ENCODE results near the gene CHN2.

Gene CHN2

GRCh38 chr7:29229946-29230345, 35.4 kb downstream of the CHN2 start:
- no peak for ATAC-seq
- Mint-ChIP-seq H3K9me3 (no peaks in the 10 kb centered on the region), H3K36me3 (no peaks in the 10 kb centered on the region), H3K27me3 (peaks cover 8% of the 10 kb centered on the region), H3K4me3 (no peak overlapping the region), H3K4me1 (no peaks in the 10 kb centered on the region), H3K27ac (no peak overlapping the region)

GRCh38 chr7:29230871-29231345, 36.3 kb downstream of the CHN2 start:
- ATAC-seq: no peak
- Mint-ChIP-seq H3K27me3 (peaks cover 8% of the 10 kb centered on the region), H3K27ac (no peak overlapping the region), H3K9me3 (no peaks in the 10 kb centered on the region), H3K4me1 (no peaks in the 10 kb centered on the region), H3K36me3 (no peaks in the 10 kb centered on the region), H3K4me3 (no peak overlapping the region)

- Mint-ChIP-seq H3K9me3 (no peaks in the 10 kb centered on the region), H3K36me3 (no peaks in the 10 kb centered on the region), H3K27me3 (peaks cover 8% of the 10 kb centered on the region), H3K27ac (no peak overlapping the region), H3K4me1 (no peaks in the 10 kb centered on the region), H3K4me3 (no peak overlapping the region)
- no peak for ATAC-seq
Observed at GRCh38 chr7:29231671-29232232, 37.2 kb downstream of the CHN2 start.

GRCh38 chr7:29234438-29234837, 39.9 kb downstream of the CHN2 start:
- Mint-ChIP-seq H3K4me1 (no peaks in the 10 kb centered on the region), H3K27me3 (peaks cover 8% of the 10 kb centered on the region), H3K36me3 (no peaks in the 10 kb centered on the region), H3K9me3 (no peaks in the 10 kb centered on the region), H3K4me3 (no peak overlapping the region), H3K27ac (no peak overlapping the region)
- peak; percentile 56 for ATAC-seq

GRCh38 chr7:29236071-29236580, 41.6 kb downstream of the CHN2 start:
- Mint-ChIP-seq H3K27ac (no peak overlapping the region), H3K36me3 (no peaks in the 10 kb centered on the region), H3K27me3 (peaks cover 8% of the 10 kb centered on the region), H3K4me3 (no peak overlapping the region), H3K4me1 (no peaks in the 10 kb centered on the region), H3K9me3 (peaks cover 2% of the 10 kb centered on the region)
- no peak for ATAC-seq

- H3K36me3 Mint-ChIP-seq: no peaks in the 10 kb centered on the region
- H3K27me3 Mint-ChIP-seq: peaks cover 8% of the 10 kb centered on the region
- H3K27ac Mint-ChIP-seq: no peak overlapping the region
- no peaks in the 10 kb centered on the region for H3K4me1 Mint-ChIP-seq
- no peak for ATAC-seq
- no peak overlapping the region for H3K4me3 Mint-ChIP-seq
- peaks cover 2% of the 10 kb centered on the region for H3K9me3 Mint-ChIP-seq
Observed at GRCh38 chr7:29236649-29237048, 42.1 kb downstream of the CHN2 start.

GRCh38 chr7:29237489-29237888, 42.9 kb downstream of the CHN2 start:
- H3K27ac Mint-ChIP-seq: no peak overlapping the region
- H3K36me3 Mint-ChIP-seq: no peaks in the 10 kb centered on the region
- H3K9me3 Mint-ChIP-seq: peaks cover 2% of the 10 kb centered on the region
- H3K27me3 Mint-ChIP-seq: peaks cover 8% of the 10 kb centered on the region
- no peaks in the 10 kb centered on the region for H3K4me1 Mint-ChIP-seq
- H3K4me3 Mint-ChIP-seq: no peak overlapping the region
- no peak for ATAC-seq

GRCh38 chr7:29239638-29240037, 45.1 kb downstream of the CHN2 start:
- Mint-ChIP-seq H3K27ac (no peak overlapping the region), H3K9me3 (peaks cover 2% of the 10 kb centered on the region), H3K4me1 (peaks cover 12% of the 10 kb centered on the region), H3K36me3 (no peaks in the 10 kb centered on the region), H3K27me3 (no peaks in the 10 kb centered on the region), H3K4me3 (no peak overlapping the region)
- no peak for ATAC-seq

- ATAC-seq: no peak
- peaks cover 7% of the 10 kb centered on the region for H3K9me3 Mint-ChIP-seq
- H3K4me3 Mint-ChIP-seq: no peak overlapping the region
- H3K36me3 Mint-ChIP-seq: no peaks in the 10 kb centered on the region
- H3K27me3 Mint-ChIP-seq: no peaks in the 10 kb centered on the region
- peaks cover 17% of the 10 kb centered on the region for H3K4me1 Mint-ChIP-seq
- H3K27ac Mint-ChIP-seq: no peak overlapping the region
Observed at GRCh38 chr7:29242265-29242664, 47.7 kb downstream of the CHN2 start.

- Mint-ChIP-seq H3K4me3 (peak overlapping the region; percentile 8), H3K4me1 (peaks cover 24% of the 10 kb centered on the region)
Observed at GRCh38 chr7:29243910-29244655, 49.5 kb downstream of the CHN2 start.

GRCh38 chr7:29247224-29247962, 52.8 kb downstream of the CHN2 start:
- no peaks in the 10 kb centered on the region for H3K36me3 Mint-ChIP-seq

More at GRCh38 chr7:29243910-29244655, 49.5 kb downstream of the CHN2 start:
- Mint-ChIP-seq H3K36me3 (no peaks in the 10 kb centered on the region), H3K27ac (peak overlapping the region; percentile 13), H3K27me3 (no peaks in the 10 kb centered on the region), H3K9me3 (peaks cover 7% of the 10 kb centered on the region)
- peak; percentile 93 for ATAC-seq

GRCh38 chr7:29247963-29248236, 53.3 kb downstream of the CHN2 start:
- Mint-ChIP-seq H3K27me3 (no peaks in the 10 kb centered on the region), H3K4me1 (peaks cover 24% of the 10 kb centered on the region), H3K9me3 (peaks cover 5% of the 10 kb centered on the region), H3K4me3 (no peak overlapping the region), H3K36me3 (no peaks in the 10 kb centered on the region), H3K27ac (no peak overlapping the region)
- ATAC-seq: no peak

More at GRCh38 chr7:29247224-29247962, 52.8 kb downstream of the CHN2 start:
- H3K4me3 Mint-ChIP-seq: no peak overlapping the region
- peaks cover 5% of the 10 kb centered on the region for H3K9me3 Mint-ChIP-seq
- H3K27ac Mint-ChIP-seq: no peak overlapping the region
- ATAC-seq: no peak
- H3K27me3 Mint-ChIP-seq: no peaks in the 10 kb centered on the region
- H3K4me1 Mint-ChIP-seq: peaks cover 24% of the 10 kb centered on the region

- Mint-ChIP-seq H3K27me3 (no peaks in the 10 kb centered on the region), H3K36me3 (no peaks in the 10 kb centered on the region), H3K9me3 (peaks cover 5% of the 10 kb centered on the region), H3K27ac (no peak overlapping the region), H3K4me3 (no peak overlapping the region), H3K4me1 (peaks cover 20% of the 10 kb centered on the region)
- no peak for ATAC-seq
Observed at GRCh38 chr7:29248713-29249382, 54.3 kb downstream of the CHN2 start.

GRCh38 chr7:29249383-29249750, 54.8 kb downstream of the CHN2 start:
- Mint-ChIP-seq H3K27ac (no peak overlapping the region), H3K27me3 (no peaks in the 10 kb centered on the region), H3K4me1 (peaks cover 15% of the 10 kb centered on the region), H3K36me3 (no peaks in the 10 kb centered on the region), H3K9me3 (peaks cover 5% of the 10 kb centered on the region), H3K4me3 (no peak overlapping the region)
- ATAC-seq: no peak

GRCh38 chr7:29249860-29250259, 55.3 kb downstream of the CHN2 start:
- Mint-ChIP-seq H3K27ac (no peak overlapping the region), H3K4me1 (peaks cover 10% of the 10 kb centered on the region), H3K27me3 (no peaks in the 10 kb centered on the region), H3K4me3 (no peak overlapping the region), H3K9me3 (peaks cover 3% of the 10 kb centered on the region), H3K36me3 (no peaks in the 10 kb centered on the region)
- ATAC-seq: no peak

Measured in stimulated activated memory B cell treated with anti-CD40 and anti-IgM and Interleukin-4, amounts not matched to agents 10 μg/mL and 1 μg/mL and 100 μg/mL, for 72 hours (primary cell).